ENCODE measurements around the gene FIZ1. TPM values are rescaled to one million over a fixed set of nuclear protein-coding genes. Genes with fewer than 3 reads are reported as not detected.

Gene FIZ1
- total and polyA plus RNA-seq, 2 of the 4 experiments (the other 2 are of a cell fraction) = 1.3 to 5.9 TPM

- no peak for TF ChIP-seq USF2 (IDR thresholded peaks at IDR 0.05; ENCODE audit: low read depth, low read length)
Measured at GRCh38 chr19:55578761-55579747, 20.3 kb downstream of the FIZ1 start (continued).

- Histone ChIP-seq H3K9me3 (ENCODE audit: control insufficient read depth, insufficient read depth, low read length) (no peaks in the 10 kb centered on the region), H4K8ac (ENCODE audit: low read depth in 2 of 2, low read length in 2 of 2) (no peak overlapping the region), H4K20me1 (ENCODE audit: insufficient read depth, low read length) (no peaks in the 10 kb centered on the region; the same call in 1 of the 2 replicates), H2AFZ (replicated peaks; ENCODE audit: low read length, poor library complexity) (no peak overlapping the region), H2AK5ac (ENCODE audit: low read depth, low read length) (no peak overlapping the region), H3K4ac (ENCODE audit: low read depth, low read length) (no peak overlapping the region), H2BK20ac (ENCODE audit: low read depth, low read length) (no peak overlapping the region), H3K56ac (ENCODE audit: extremely low read depth, insufficient read depth, low read length) (no peak overlapping the region), H3K27ac (ENCODE audit: insufficient read depth, low read length) (no peak overlapping the region), H4K5ac (ENCODE audit: low read depth, low read length) (no peak overlapping the region), H3K27me3 (ENCODE audit: control insufficient read depth, insufficient read depth, low read length) (no peaks in the 10 kb centered on the region), H3K18ac (ENCODE audit: low read depth, low read length) (no peak overlapping the region), H3K36me3 (ENCODE audit: control insufficient read depth, insufficient read depth, low read length) (peaks cover 14% of the 10 kb centered on the region), H2BK120ac (ENCODE audit: low read depth, low read length) (no peak overlapping the region), H3K79me1 (ENCODE audit: low read depth in 1 of 2, low read length in 2 of 2) (peaks cover 8 to 26% of the 10 kb centered on the region in 2 experiments), H4K91ac (ENCODE audit: insufficient read depth, low read depth, low read length) (no peak overlapping the region), H2BK5ac (ENCODE audit: low read depth, low read length, poor library complexity, severe bottlenecking) (no peak overlapping the region), H3K4me2 (ENCODE audit: low read depth, low read length) (no peak overlapping the region), H3K4me3 (ENCODE audit: insufficient read depth, low read depth, low read length) (no peak overlapping the region), H3K14ac (replicated peaks; ENCODE audit: low read depth, low read length) (no peak overlapping the region), H3K23ac (ENCODE audit: low read depth, low read length) (no peak overlapping the region), H3K9me1 (ENCODE audit: insufficient read depth, low read length) (peaks cover 7% of the 10 kb centered on the region), H2BK15ac (ENCODE audit: low read depth, low read length) (no peak overlapping the region), H3K9ac (ENCODE audit: low read depth, low read length) (no peak overlapping the region), H3K4me1 (ENCODE audit: control insufficient read depth, insufficient read depth, low read length) (peaks cover 4% of the 10 kb centered on the region; the same call in 1 of the 2 replicates), H2AK9ac (replicated peaks; ENCODE audit: low read depth, low read length, poor library complexity) (no peak overlapping the region)
- intact Hi-C loops (cut with micrococcal nuclease) (no loop called here), in situ Hi-C loops (cut with MboI; ENCODE audit: low sequenced_read_pairs) (no loop called here), dilution Hi-C loops (cut with HindIII; ENCODE audit: low sequenced_read_pairs, unreplicated experiment) (no loop called here)
- ChIA-PET CTCF (no interaction called here), POLR2A (ENCODE audit: unreplicated experiment) (no interaction called here)
- no peak for DNase-seq
- no TSS peak for BruUV-seq (replicated peaks)
- TF ChIP-seq ELK1 (IDR thresholded peaks at IDR 0.05; ENCODE audit: borderline replicate concordance, low read depth, low read length) = no peak
- no peak for TF ChIP-seq CEBPB (IDR thresholded peaks at IDR 0.05; ENCODE audit: low read depth, low read length)
- no peak for TF ChIP-seq RAD21 (IDR thresholded peaks at IDR 0.05; ENCODE audit: low read length)
- no peak for TF ChIP-seq POLR2A (IDR thresholded peaks at IDR 0.05; ENCODE audit: low read depth, low read length)
- ATAC-seq (ENCODE audit: low read depth) = no peak
- WGBS, 2 experiments (ENCODE audit: extremely low coverage in 2 of 2, insufficient read length in 1 of 2) = 96% methylated on average over 33 of the region's 83 CpGs; no CpG with 5 or more reads in 1 of the 2 experiments
Measured at GRCh38 chr19:55578031-55578760, 21.1 kb downstream of the FIZ1 start.
